HUDEP-2 (cell line): Measurements from ENCODE around the gene LPP.
"Not testable (repeated sequence)": the region's sequence is repeated elsewhere in the genome, so short reads cannot be mapped to it uniquely, and the experiment has no call there.

ENCODE experiments used
- DNase-seq, 76 experiments: peaks; one replicate each; lab custom pipeline; 2025; ENCODE audit not compliant: unreplicated experiment in 76 of 76; lab: John Stamatoyannopoulos, UW

The LPP gene

DNA sequence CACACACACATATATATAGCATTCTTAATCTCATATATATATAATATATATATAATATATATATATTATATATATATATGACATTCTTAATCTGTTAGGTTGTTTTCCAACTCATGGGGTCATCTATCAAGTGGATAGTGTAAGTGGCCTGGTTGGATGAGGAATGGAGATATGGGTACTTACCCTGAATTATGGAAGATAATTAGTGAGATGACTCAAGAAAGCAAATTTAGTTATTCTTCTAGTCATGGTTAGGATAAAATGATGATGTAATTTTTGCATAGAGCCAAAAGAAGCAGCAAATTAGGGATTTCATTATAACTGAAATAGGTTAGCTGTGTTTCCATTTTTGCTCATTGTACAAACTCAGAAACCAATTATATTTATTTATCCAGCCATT, 448.2 kb downstream of the LPP start:
- DNase-seq: no peak

DNA sequence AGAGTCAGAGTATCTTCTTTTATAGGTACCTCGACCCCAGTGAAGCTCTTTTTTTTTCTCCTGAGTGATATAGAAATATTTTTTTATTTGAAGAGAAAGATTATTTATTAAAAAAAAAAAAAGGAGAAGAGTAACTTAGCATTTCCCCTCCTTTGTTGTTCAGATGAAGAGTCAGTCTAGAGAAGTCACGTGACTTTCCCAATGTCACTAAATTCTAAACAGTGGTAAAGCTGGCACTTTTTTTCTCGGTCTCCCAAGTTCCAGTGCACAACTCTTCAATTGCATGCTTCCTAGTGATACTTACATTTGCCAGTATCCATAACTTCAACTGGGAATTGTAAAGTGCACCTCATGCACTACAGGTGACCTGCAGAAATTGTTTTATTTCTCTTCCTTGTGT, 448.7 kb downstream of the LPP start:
- no peak for DNase-seq

DNA sequence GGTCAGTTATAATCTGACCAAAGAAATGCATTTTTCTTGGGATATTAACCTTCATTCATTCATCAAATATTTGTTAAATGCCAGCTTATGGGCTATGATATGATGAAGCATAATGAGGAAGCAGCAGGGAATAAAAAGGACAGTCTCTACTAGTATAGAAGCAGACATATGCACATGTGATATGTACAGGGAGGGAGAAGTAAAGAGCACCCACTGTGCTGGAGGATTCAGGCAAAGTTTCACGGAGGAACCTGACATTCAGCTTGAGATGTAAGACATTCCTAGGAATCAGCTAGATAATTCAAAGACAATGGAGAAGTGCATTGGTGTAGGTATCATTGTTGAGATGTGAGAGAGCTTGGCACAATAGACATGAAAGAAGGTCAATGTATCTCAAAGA, 450.7 kb downstream of the LPP start:
- no peak for DNase-seq

DNA sequence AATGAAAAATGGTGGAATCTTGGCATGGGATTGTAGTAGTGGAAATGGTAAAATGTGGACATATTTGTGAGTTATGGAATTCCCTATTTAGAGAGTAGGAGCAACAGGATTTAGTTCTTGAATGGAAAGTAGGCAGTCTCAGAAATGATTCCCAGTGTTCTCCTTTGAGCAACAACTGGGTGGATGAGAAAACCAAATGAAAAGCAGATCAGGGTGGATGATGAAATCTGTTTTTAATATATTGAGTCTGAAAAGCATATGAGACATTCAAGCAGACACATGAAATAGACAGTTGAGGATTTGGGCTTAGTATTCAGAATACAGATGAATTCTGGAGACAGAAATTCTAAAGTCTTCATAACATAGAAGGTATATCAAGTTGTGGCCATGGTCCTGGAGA, 451.3 kb downstream of the LPP start:
- no peak for DNase-seq

DNA sequence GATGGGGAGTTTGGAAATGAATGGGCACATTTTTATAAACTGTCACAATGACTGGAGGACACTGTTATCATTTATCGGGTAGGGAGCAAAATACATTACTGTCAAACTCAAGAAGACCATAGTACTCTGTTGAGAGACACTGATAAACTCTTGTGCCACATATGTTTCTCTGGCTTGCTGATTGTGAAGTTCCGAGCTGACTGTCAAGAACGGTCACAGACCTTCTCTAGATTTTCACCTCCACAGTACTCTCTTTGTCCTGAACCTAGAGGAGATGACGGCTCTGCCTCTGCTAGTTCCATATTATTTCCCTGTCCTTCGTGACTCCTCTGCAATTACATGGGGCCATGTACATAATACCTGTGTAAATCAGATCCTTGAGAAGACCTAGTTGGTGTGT, 451.9 kb downstream of the LPP start:
- peak in 11 of 76 experiments; percentile 0 to 65 (median 4) for DNase-seq

DNA sequence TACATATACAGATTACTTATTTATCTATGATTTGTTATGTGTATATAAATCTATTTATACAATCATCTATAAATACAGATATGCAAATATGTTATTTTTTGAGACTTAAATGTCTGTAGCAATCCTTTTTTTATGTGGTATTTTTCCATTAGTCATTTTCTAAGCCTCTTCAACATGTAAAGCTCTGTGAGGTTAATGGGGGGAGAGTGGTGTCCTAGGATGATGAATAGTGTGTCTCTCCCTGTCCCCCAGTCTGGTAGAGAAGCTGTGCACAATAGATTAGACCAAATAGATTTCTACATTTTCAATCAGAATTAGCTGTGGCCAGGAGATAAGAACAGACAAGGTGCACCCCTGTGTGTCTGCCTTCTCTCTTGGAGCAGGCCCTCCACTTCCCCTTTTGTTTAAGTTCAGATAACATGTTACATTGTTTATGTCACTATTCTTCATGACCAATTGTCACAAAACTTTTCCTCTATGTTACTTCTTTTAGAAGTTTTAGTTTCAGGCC, 453.9 kb downstream of the LPP start:
- peak in 11 of 76 experiments; percentile 0 to 71 (median 17) for DNase-seq

DNA sequence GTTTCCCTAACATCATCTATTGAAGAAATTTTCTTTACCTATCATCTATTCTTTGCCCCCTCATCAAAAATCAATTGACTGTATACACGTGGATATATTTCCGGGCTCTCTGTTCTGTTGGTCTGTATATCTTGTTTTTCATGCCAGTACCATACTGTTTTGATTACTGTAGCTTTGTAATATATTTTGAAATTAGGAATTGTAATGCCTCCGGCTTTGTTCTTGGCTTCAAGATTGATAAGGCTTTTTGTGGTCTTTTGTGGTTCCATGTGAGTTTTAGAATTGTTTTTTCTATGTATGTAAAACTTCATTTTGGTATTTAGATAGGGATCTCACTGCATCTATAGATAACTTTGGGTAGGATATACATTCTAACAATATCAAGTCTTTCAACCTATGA, 454.4 kb downstream of the LPP start:
- DNase-seq: no peak

DNA sequence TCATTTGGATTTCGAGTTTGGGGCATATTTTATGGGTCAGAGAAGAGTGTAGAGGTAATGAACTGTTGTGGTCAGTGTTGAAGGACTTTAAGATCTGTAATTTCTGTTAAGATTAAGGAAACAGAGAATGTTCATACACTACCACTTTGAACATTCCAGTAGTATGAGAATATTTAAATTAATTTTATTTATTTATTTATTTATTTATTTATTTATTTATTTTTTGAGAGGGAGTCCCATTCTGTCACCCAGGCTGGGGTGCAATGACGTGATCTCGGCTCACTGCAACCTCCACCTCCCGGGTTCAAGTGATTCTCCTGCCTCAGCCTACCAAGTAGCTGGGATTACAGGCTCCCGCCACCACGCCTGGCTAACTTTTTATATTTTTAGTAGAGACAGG, 459.8 kb downstream of the LPP start:
- not testable (repeated sequence) for DNase-seq

DNA sequence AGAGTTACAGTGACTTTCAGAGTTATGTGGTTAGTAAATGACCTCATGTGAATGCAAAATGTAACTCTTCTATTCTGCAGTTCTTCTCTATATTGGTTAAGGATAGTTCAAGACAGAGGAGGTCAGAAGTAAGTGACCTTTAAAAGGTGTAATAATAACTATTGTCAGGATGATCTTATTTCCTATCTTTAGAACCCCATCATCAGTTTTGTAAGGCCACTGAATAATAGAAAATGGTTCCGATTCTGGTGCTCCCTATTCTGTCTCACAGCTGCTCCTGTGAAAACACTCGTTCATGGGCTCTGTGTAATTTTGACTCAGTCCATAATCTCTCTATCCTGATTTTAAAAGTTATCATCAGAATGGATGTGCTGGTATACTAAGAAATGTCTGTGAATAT, 463.3 kb downstream of the LPP start:
- no peak for DNase-seq

DNA sequence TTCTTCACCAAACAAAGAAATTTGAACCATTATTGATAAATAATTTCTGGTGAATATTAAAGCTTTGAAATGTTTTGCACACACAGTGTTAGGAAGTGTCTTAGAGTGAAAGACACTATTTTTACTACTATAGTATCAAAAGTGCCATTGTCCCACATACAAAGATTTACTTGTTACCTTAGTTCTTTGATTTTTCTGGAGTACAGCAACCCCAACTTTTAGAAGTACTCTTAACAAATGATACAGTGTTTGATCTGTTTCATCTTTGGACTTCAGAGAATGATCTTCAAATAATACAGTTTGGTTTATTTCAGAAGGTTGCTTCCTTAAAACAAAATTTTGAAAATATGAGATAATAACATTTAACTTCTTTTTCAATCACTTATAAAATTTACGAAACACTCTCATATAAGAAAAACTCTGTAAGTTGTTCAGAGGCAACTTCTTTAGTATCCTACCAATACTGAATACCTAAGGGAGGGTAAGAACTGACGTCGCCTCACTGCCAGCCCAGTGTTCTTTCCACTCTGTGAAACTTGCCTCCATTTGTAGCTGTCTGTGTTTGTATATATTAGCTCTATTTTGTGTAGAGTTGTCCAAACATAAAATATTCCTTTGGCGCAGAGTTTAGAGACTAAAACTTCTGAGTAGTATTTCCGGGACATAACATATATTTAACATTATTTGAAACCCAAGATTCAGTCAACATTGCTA, 464.2 kb downstream of the LPP start:
- DNase-seq: no peak

DNA sequence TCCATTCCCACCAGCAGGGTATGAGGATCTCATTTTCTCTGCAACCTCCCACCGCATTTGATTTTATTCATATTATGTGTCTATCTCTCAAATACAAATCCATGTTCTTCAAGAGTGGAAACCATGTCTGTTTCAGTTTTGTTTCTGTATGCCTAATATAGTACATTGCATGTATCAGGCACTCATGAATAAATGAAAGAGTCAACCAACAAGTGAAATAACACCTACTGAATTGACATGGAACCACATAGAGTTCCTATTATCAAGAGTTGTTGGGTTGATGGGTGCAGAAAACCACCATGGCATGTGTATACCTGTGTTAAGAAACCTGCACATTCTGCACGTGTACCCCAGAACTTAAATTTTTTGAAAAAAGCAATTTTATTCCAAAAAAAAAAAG, 466.8 kb downstream of the LPP start:
- no peak for DNase-seq

DNA sequence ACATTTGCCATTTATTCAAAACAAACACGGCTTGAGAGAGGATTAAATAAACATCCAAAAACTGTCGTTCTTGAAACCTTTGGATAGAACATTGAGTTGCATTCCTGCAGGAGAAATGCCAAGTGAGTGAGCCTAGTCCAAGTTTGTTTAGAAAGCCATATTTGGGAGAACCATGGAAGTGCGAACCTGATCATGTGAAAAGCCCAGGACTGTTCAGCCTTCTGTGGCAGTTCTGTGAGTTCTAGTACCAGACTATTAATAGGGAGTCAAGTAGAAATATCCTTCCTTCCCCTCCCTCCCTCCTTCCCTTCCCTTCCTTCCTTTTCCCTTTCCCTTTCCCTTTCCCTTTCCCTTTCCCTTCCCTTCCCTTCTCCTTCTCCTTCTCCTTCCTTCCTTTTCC, 470.4 kb downstream of the LPP start:
- no peak for DNase-seq

DNA sequence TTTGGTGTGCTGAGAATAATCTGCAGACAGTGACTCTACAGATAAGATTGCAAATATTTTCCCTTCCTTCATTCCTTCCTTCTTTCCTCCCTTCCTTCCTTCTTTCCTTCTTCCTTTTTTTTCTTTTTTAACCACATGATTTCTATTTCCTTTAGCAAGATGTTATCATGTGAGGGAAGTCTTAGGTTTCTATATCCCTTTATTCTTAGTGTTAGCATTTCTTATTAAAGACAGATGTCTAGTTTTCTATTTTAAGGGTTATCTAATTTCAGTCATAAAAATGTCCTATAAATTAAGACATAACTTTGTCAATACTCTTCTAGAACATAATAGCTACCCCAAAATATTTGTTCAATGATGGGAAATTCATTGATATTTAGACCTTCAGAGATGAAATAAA, 470.9 kb downstream of the LPP start:
- no peak for DNase-seq

DNA sequence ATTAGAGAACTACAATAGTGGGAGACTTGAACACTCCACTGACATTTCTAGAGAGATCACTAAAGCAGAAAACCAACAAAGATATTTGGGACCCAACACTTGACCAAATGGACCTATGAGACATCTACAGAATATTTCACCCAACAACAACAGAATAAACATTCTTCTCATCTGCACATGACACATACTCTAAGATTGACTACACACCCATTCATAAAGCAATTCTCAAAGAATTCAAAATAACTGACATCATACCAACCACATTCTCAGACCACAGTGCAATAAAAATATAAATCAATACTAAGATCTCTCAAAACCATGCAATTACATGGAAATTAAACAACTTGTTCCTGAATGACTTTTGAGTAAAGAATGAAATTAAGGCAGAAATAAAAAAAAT, 473.7 kb downstream of the LPP start:
- no peak for DNase-seq

DNA sequence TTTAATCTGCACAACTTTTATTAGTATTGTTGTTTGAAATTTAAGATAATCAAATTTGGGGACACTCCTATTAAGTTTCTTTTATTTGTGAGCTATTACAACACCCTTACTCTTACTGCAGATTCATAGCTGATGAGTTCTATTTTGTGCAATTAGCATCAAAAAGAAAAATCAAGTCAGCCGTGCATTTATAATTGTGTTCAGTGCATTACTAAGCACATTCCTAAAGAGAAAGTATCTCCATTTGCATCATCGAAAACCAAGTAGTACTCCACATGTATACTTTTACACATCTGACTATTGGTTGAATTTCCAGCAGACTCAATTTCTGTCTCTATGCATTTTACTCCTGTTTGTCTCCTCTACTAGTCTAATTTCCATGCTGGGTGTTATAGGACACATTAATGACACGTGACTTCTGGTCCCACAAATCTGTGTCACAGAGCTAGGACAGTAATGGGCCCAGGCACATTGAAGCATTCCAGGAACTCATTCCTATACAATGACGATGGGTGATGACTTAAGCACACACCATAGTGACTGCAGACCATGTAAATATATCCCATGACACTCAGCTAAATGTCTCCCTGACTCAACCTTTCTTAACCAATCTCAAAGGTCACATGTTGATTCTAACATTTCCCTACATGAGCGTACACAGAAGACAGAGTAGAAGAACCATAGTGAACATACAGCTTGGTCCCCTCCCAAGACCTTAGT, 477.5 kb downstream of the LPP start:
- DNase-seq: no peak

DNA sequence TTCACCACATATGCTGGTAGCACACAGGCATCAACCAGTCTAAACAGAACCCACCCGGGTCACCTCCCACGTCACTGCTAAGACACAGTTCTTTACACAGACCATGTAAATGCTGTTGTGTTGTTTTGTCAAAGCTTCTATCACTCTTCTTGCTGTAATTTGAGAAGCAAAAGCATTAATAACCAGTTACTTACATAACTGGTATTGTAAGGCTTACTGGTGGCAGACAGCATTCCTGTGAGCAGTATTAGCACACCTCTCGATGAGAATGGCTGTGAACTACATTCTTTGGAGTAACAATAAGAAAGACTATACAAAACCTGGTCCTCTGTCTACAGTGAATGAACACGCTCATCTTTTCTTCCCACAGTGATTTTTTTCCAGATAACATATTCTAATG, 479.2 kb downstream of the LPP start:
- DNase-seq: no peak

DNA sequence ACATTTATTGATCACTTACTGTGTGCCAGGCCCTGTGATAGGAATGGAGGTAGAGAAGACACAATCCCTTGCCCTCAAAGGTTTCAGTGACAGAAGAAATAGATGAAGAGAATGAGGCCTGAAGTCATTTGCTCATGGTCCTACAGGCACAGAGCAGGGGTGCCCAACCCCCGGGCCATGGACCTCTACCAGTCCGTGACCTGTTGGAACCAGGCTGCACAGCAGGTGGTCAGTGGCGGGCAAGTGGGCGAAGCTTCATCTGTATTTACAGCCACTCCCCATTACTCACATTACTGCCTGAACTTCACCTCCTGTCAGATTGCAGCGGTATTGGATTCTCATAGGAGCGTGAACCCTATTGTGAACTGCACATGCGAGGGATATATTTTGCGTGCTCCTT, 480.3 kb downstream of the LPP start:
- no peak for DNase-seq

DNA sequence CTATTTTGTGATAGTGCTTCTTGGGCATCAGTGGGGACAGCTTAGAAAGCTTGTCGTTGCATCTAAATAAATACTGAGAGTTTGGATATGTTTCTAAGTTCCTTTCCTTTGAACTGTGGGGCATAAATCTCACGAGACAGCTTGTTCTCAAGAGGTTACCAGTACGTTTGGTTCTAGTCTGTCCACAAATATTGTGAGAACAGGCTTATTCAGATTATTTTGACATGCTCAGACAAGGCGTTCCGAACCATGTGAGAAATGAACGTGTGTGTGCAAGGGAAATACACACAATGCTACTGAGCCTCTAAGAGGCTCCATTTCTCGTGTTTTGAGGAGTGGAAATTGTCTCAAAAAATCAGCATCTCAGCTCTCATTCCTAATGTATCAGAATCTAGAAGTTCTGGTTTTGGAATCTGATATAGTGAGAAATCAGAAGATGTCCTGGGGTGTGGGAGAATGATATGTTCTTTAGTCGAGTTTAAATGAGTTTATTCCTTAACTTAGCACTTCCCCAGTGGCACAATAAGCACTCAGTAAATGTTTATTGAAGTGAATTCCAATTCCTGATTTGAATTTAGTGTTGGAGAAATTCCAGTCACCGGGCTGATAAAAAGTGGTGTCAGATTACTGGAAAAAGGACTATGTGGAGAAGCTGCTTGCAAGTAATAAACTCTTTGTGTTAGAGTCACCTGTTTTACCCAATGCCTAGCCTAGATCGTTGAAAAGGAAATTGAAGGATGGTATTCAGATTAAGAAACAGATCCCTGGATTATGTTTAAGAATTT, 481.5 kb downstream of the LPP start:
- DNase-seq: no peak

DNA sequence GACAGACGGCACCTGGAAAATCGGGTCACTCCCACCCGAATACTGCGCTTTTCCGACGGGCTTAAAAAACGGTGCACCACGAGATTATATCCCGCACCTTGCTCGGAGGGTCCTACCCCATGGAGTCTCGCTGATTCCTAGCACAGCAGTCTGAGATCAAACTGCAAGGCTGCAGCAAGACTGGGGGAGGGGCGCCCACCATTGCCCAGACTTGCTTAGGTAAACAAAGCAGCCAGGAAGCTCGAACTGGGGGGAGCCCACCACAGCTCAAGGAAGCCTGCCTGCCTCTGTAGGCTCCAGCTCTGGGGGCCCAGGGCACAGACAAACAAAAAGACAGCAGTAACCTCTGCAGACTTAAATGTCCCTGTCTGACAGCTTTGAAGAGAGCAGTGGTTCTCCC, 482.3 kb downstream of the LPP start:
- not testable (repeated sequence) for DNase-seq

DNA sequence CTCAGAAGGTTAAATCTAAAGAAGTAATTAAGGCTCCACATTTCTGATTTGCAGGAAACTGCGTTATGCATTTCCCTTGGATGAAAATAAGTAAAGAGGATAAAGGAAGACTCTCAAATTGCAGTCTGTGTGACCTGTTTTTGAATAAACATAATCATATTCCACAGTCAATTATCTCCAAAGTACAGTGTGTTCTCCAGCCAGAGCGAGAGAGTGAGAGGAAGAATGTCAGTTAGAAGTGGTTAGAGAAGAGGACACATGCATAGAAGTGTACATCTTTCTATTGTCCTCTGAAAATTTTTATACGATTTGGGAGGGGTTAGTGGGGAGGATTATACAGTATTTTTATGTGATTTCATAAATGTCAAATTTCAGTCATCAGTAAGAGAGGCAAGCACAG, 487.1 kb downstream of the LPP start:
- no peak for DNase-seq

DNA sequence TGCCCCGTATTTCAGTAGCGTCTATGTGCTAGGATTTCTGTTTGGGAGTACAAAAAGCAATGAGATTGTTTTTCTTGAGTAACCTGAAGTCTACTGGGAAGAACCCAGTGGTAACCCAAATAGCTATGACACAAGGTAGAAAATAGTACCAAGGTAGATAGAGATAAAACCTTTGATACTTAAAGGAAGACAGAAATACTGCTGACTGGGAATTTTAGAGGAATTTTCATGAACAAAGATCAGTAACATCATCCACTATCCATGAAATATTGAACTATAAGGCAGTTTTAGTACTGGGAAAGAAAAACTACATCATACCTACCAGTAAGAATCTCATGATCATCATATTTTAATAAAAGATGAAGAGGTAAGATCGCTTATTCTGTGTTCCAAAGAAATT, 489.8 kb downstream of the LPP start:
- DNase-seq: no peak

DNA sequence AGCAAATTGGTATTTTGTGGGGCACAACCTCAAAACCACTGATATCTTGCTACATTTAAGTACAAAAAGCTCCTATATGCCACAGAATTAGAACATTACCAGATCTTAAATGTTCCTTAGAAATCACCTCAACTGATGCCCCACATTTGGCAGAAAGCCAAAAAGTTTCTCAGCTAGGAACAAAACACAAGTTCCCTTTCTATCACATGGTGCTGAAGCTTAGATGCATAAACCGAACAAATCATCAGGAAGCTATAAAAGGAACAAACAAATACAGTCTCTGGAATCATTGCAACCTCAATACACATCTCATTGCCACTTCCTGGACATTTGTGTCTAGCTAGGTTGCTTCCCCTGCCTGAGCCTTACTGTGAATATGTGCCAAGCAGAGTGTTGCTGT, 492.6 kb downstream of the LPP start:
- no peak for DNase-seq
